Right lobe of liver (tissue), 6 donors: ENCODE measurements around the gene FREM1. TPM values are rescaled to one million over a fixed set of nuclear protein-coding genes. Genes with fewer than 3 reads are reported as not detected.

ENCODE experiments used
- ATAC-seq, 4 donors: fragments of 200-7000 bp; cut with Tn5 transposase; one replicate each; pipeline ENCODE4 v1.9.1; 2020; ENCODE audit warnings: mild to moderate bottlenecking in 4 of 4, moderate library complexity in 4 of 4
- DNase-seq, 3 donors: peaks; one replicate each; pipeline ENCODE4 v3.0.0-alpha.2; 2020
- H3K27ac ChIP-seq, 3 donors: fragments of 200-600 bp; one replicate each; pipeline ENCODE4 v1.8.0; 2022
- H3K27me3 ChIP-seq, 2 donors: fragments of 200-600 bp; one replicate each; pipeline ENCODE4 v1.8.0; 2022
- H3K36me3 ChIP-seq, 4 donors: fragments of 200-600 bp; sonication (generic) in 1 of 4; one replicate each; pipeline versions ENCODE4 v1.5.1 to v1.8.0; 2017 to 2022; ENCODE audit warnings: control low read depth in 1 of 4
- H3K4me1 ChIP-seq, 4 donors: fragments of 200-600 bp; sonication (generic) in 1 of 4; one replicate each; pipeline versions ENCODE4 v1.5.1 to v1.8.0; 2017 to 2022; ENCODE audit warnings: control low read depth in 1 of 4
- H3K4me3 ChIP-seq, 3 donors: fragments of 200-600 bp; one replicate each; pipeline ENCODE4 v1.8.0; 2022
- H3K9me3 ChIP-seq, 4 donors: fragments of 200-600 bp; sonication (generic) in 1 of 4; one replicate each; pipeline versions ENCODE4 v1.5.1 to v1.8.0; 2017 to 2022; ENCODE audit warnings: control low read depth in 1 of 4
- CTCF ChIP-seq, 4 donors: fragments of 200-600 bp in 3 of 4; fragments of 450-650 bp in 1 of 4; IDR thresholded peaks; one replicate each; pipeline versions ENCODE4 v1.5.1 to v1.8.0; 2016 to 2022; ENCODE audit warnings: antibody characterized with exemption in 4 of 4, mild to moderate bottlenecking in 2 of 4
- POLR2A ChIP-seq: fragments of 450-650 bp; IDR thresholded peaks from one replicate; pipeline ENCODE4 v1.6.1; 2017; ENCODE audit warnings: antibody characterized with exemption, mild to moderate bottlenecking
- WGBS: methylation state at CpG from one replicate; pipeline ENCODE4 v1.1.6; 2018; ENCODE audit warnings: low coverage, low lambda C conversion rate; ENCODE audit not compliant: insufficient coverage; ENCODE audit errors: missing lambda C conversion rate; 5-methylcytosine and 5-hydroxymethylcytosine counted together
- intact Hi-C, 2 donors: fragments of 100-400 bp; cut with DNase I; formaldehyde crosslinking; loops; one replicate each; pipeline versions ENCODE4 v1.11.2 to v1.14.1; 2022
- total RNA-seq, 6 experiments: library from RNA; depleted of rRNA in 2 of 6; stranded (reverse); fragments of >200 nt in 2 of 6; fragmentation: NEBNext Ultra II Directional in 3 of 6; extraction: Animal tissue kit (Norgen Biotek cat#: 25700) in 3 of 6; gene quantifications; one replicate each; pipeline versions ENCODE4 v1.1.0 to v1.2.4, GENCODE V29; 2016 to 2023
- donor health status: DM: no; HTN: yes; CAD: no.
- donor health status: DM: no; HTN: no; CAD: no.
- donor health status: DM: no; HTN: no; CAD: no.
- donor health status: DM: no; HTN: yes; CAD: no.
- donor health status: DM: no; HTN: yes; CAD: no.

Gene FREM1
- total RNA-seq, 6 experiments from 2014 or later, result 0.12 to 2.6 (median 1.1) TPM

GRCh38 chr9:14906000-14906399 lies 4.2 kb downstream of the FREM1 start:
- Histone ChIP-seq H3K27me3 (no peaks in the 10 kb centered on the region), H3K36me3 (no peaks in the 10 kb centered on the region), H3K4me1 (no peaks in the 10 kb centered on the region), H3K9me3 (no peaks in the 10 kb centered on the region), H3K27ac (no peak overlapping the region), H3K4me3 (no peak overlapping the region)
- 61% methylated on average over 5 of the region's 5 CpGs for WGBS
- intact Hi-C loops, result no loop called here
- TF ChIP-seq CTCF (IDR thresholded peaks at IDR 0.05) (no peak), POLR2A (no peak)
- ATAC-seq, result no peak
- no peak for DNase-seq

GRCh38 chr9:14903040-14903439 lies 7.2 kb downstream of the FREM1 start:
- Histone ChIP-seq H3K36me3 (no peaks in the 10 kb centered on the region), H3K27me3 (no peaks in the 10 kb centered on the region), H3K4me3 (no peak overlapping the region), H3K27ac (no peak overlapping the region), H3K9me3 (no peaks in the 10 kb centered on the region), H3K4me1 (no peaks in the 10 kb centered on the region)
- ATAC-seq (no peak), DNase-seq (no peak)
- TF ChIP-seq POLR2A (no peak), CTCF (IDR thresholded peaks at IDR 0.05) (no peak)
- intact Hi-C loops, result no loop called here
- 20% methylated on average over 1 of the region's 1 CpG for WGBS

- WGBS, result 60% methylated on average over 1 of the region's 1 CpG
- no peak for ATAC-seq
- H3K36me3 ChIP-seq, result no peaks in the 10 kb centered on the region
- H3K4me1 ChIP-seq, result no peaks in the 10 kb centered on the region
- DNase-seq, result no peak
- no peaks in the 10 kb centered on the region for H3K27me3 ChIP-seq
- H3K4me3 ChIP-seq, result no peak overlapping the region
- no peak overlapping the region for H3K27ac ChIP-seq
- intact Hi-C loops, result no loop called here
- TF ChIP-seq POLR2A, result no peak
- TF ChIP-seq CTCF (IDR thresholded peaks at IDR 0.05), result no peak
- H3K9me3 ChIP-seq, result no peaks in the 10 kb centered on the region
Observed at GRCh38 chr9:14902561-14902960, 7.7 kb downstream of the FREM1 start.

GRCh38 chr9:14899815-14900193 lies 10.4 kb downstream of the FREM1 start:
- TF ChIP-seq POLR2A (no peak), CTCF (IDR thresholded peaks at IDR 0.05) (no peak)
- Histone ChIP-seq H3K4me3 (no peak overlapping the region), H3K9me3 (no peaks in the 10 kb centered on the region), H3K36me3 (no peaks in the 10 kb centered on the region), H3K27me3 (no peaks in the 10 kb centered on the region), H3K4me1 (no peaks in the 10 kb centered on the region), H3K27ac (no peak overlapping the region)
- intact Hi-C loops, result no loop called here
- DNase-seq, result no peak
- WGBS, result 38% methylated on average over 4 of the region's 4 CpGs
- ATAC-seq, result no peak
